ENCODE data around the gene CSTF3.

CSTF3 gene

DNA sequence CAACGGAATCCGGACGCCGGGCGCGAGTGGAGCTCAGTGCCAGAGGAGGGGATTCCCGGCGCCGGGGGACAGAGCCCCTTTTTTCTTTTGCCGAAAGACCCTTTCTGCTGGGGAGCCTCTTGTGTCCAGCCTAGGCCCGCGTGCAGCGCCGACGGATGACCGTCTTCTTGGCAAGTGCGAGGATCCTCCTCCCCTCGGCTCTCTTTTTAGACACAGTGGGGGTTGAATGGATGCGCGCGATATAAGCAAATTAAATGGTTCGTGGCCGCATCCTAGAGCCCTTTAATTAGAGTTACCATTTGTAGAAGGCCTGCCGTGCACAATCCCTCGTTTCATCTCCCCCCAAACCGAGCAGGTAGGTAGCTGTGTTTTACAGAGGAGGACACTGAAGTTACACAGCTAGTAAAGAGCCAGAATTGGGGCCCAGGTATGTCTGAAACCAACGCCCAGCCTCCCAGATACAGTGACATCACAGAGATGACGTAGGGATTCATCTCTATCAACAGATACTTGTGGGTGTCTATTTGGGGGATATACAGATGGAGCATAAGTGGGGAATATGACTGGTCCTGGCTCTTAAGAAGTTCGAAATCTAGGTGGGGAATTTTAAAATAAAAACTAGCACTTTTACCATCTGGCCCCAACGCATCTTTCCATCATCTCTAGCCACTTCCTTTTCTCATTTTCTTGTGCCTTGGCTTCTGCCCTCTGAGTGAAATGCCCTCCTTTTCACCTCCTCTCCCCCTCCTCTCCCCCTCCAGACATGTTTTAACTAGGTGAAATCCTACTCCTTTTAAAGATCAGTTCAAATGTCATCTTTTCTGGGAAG is 121.0 kb downstream of the CSTF3 start:
- DNase-seq, result peak; percentile 13

GRCh38 chr11:33039274-33040032 is 121.8 kb downstream of the CSTF3 start, which contains the start of gene TCP11L1:
TCP11L1 (plus strand) TSS chr11:33039572; CDS start chr11:33043774, 4,202 bp downstream.
- peak; percentile 78 for DNase-seq

DNA sequence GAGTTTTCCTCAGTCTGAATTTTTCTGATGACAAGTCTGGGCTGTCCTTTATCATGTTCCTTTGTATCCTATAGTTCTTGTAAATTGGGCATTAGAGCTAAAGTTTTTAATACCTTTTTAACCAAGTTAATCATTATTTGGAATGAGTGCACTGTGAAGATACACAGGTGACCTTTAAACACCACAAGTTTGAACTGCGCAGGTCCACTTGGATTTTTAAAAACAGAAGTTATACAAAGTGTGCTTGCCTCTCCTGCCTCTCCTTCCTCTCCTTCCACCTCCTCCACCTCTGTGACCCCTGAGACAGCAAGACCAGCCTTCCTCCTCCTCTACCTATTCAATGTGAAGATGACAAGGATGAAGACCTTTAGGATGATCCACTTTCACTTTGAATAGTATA is 126.3 kb downstream of the CSTF3 start:
- DNase-seq, result no peak
